Stomach (tissue), 9 donors: ENCODE measurements around the gene F2R. TPM values are rescaled to one million over a fixed set of nuclear protein-coding genes. Genes with fewer than 3 reads are reported as not detected.

Experiments
- DNase-seq, 2 donors: peaks; one replicate each; pipeline versions ENCODE4 v3.0.0 to v3.0.0-alpha.2; 2013 to 2019
- H3K27ac ChIP-seq, 5 donors: fragments of 200-600 bp in 4 of 5; sonication (generic) in 4 of 5; one replicate each; pipeline ENCODE4 v1.5.1; 2013 to 2019; ENCODE audit warnings: mild to moderate bottlenecking in 1 of 5, moderate library complexity in 1 of 5
- H3K27me3 ChIP-seq, 3 donors: fragments of 200-600 bp; sonication (generic); one replicate each; pipeline ENCODE4 v1.5.1; 2017 to 2019; ENCODE audit warnings: mixed run types in 1 of 3
- H3K36me3 ChIP-seq, 4 donors: fragments of 200-600 bp; sonication (generic); 1 replicate in 3 of 4; 2 replicates in 1 of 4; pipeline ENCODE4 v1.5.1; 2016 to 2019
- H3K4me1 ChIP-seq, 4 donors: fragments of 200-600 bp; sonication (generic); one replicate each; pipeline ENCODE4 v1.5.1; 2016 to 2019
- H3K4me3 ChIP-seq, 4 donors: fragments of 200-600 bp; sonication (generic) in 3 of 4; one replicate each; pipeline ENCODE4 v1.5.1; 2016 to 2019; ENCODE audit warnings: mild to moderate bottlenecking in 1 of 4
- H3K9me3 ChIP-seq, 4 donors: fragments of 200-600 bp; sonication (generic); one replicate each; pipeline ENCODE4 v1.5.1; 2016 to 2019
- CTCF ChIP-seq, 7 experiments: fragments of 450-650 bp in 4 of 7; fragments of 200-600 bp in 3 of 7; sonication (generic) in 3 of 7; IDR thresholded peaks; one replicate each; pipeline ENCODE4 v1.5.1; 2016 to 2019; ENCODE audit warnings: antibody characterized with exemption in 7 of 7, control low read depth in 2 of 7, mild to moderate bottlenecking in 1 of 7
- EP300 ChIP-seq: sonication (generic); formaldehyde crosslinking; IDR thresholded peaks from one replicate; pipeline ENCODE4 v1.6.1; 2017; ENCODE audit warnings: antibody characterized with exemption
- POLR2A ChIP-seq, 4 donors: fragments of 450-650 bp; IDR thresholded peaks; one replicate each; pipeline ENCODE4 v1.6.1; 2016; ENCODE audit warnings: antibody characterized with exemption in 4 of 4, control low read depth in 2 of 4, mild to moderate bottlenecking in 1 of 4, moderate library complexity in 1 of 4
- POLR2AphosphoS5 ChIP-seq, 3 donors: sonication (generic); formaldehyde crosslinking; IDR thresholded peaks; one replicate each; pipeline ENCODE4 v1.6.1; 2016; ENCODE audit warnings: antibody characterized with exemption in 3 of 3
- WGBS, 5 donors: extraction: QIAGEN DNeasy Blood & Tissue Kit in 3 of 5; methylation state at CpG; one replicate each; pipeline versions ENCODE4 v1.1.5 to v1.1.7; 2013 to 2018; 5-methylcytosine and 5-hydroxymethylcytosine counted together
- intact Hi-C: fragments of 100-400 bp; cut with DNase I; formaldehyde crosslinking; loops from one replicate; pipeline ENCODE4 v1.15.1; 2023; ENCODE audit warnings: low total_unique reads
- polyA plus RNA-seq, 3 donors: library from polyadenylated mRNA; stranded (reverse); fragments of 200-250 nt; gene quantifications; one replicate each; pipeline ENCODE4 v1.2.3, GENCODE V29; 2013
- total RNA-seq, 5 donors: library from RNA; depleted of rRNA; stranded (reverse); fragments of >200 nt; gene quantifications; one replicate each; pipeline versions ENCODE4 v1.1.0 to v1.2.3, GENCODE V29; 2014 to 2016
- donor health status: healthy with polysubstance abuse.
- donor health status: Bipolar disorder and iron deficiency.
- donor health status: healthy.

The F2R gene
- total and polyA plus RNA-seq, 8 donors, result 1.4 to 16.2 (median 5.8) TPM; not detected in 1

DNA sequence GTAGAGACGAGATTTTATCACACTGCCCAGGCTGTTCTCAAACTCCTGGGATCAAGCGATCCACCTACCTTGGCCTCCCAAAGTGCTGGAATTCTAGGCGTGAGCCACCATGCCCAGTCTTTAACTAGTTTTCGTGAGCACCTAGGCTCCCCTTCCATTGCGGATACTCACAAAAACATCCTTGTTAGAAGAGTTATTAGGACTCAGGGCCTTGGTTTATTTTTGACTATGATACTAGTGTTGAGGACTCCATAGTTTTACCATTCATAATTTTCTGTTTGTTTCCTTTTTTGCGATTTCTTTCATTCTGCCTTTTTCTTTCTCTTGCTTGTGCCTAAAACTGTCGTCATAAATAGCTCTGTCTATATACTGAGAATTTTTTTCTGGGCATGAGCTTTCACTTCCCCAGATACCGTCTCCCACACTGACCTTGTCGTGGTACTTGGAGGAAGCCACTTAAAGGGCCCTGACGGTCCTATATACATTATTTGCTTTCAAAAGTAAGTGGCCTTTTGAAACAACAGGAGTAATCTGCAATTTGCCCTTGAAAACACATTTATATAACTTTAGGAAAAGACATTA is 5.2 kb downstream of the F2R start:
- Histone ChIP-seq H3K4me3 (no peak overlapping the region), H3K27me3 (peaks cover 0 to 19% (median 5%) of the 10 kb centered on the region in 3 donors), H3K4me1 (peaks cover 0 to 17% (median 14%) of the 10 kb centered on the region in 4 donors), H3K9me3 (no peaks in the 10 kb centered on the region), H3K27ac (peak overlapping the region in 1 of 5 donors; percentile 15), H3K36me3 (no peaks in the 10 kb centered on the region)
- TF ChIP-seq POLR2AphosphoS5 (IDR thresholded peaks at IDR 0.05), result no peak
- TF ChIP-seq CTCF (IDR thresholded peaks at IDR 0.05), result no peak
- TF ChIP-seq EP300, result no peak
- TF ChIP-seq POLR2A (IDR thresholded peaks at IDR 0.05), result no peak
- no peak for DNase-seq
- WGBS, 5 donors, result 61 to 70% (median 63%) methylated on average over 10 of the region's 10 CpGs
- intact Hi-C loops, result no loop called here

DNA sequence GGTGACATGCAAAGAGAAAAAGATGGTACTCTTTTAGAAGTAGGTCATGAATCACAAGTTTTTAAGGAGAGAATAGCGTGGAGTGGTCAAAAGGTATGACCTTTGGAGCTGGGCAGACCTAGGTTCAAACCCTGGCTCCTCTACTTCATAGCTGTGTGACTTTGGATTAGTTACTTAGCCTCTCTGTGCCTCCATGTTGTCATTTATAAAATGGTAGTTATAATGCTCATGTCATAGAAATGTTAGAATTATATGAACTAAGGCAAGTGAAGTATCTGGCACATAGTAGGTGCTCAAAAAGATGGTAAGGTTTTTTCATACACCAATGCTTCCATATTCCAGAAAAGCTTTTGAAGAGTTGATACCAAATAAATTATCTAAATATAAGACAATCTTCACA is 7.3 kb downstream of the F2R start:
- intact Hi-C loops, result no loop called here
- 83 to 96% (median 83%) methylated on average over 1 of the region's 1 CpG for WGBS, 5 donors
- H3K4me3 ChIP-seq, result no peak overlapping the region
- H3K27me3 ChIP-seq, result peaks cover 0 to under 1% (median 0%) of the 10 kb centered on the region in 3 donors
- H3K27ac ChIP-seq, result no peak overlapping the region
- H3K36me3 ChIP-seq, result no peaks in the 10 kb centered on the region
- H3K9me3 ChIP-seq, result no peaks in the 10 kb centered on the region
- DNase-seq, result no peak
- H3K4me1 ChIP-seq, result peaks cover 0 to 6% (median 0%) of the 10 kb centered on the region in 4 donors
- TF ChIP-seq POLR2AphosphoS5 (IDR thresholded peaks at IDR 0.05) (no peak), EP300 (no peak), POLR2A (IDR thresholded peaks at IDR 0.05) (no peak), CTCF (IDR thresholded peaks at IDR 0.05) (no peak)

GRCh38 chr5:76723906-76724305 is 8.0 kb downstream of the F2R start:
- intact Hi-C loops, result no loop called here
- DNase-seq, result no peak
- whole genome bisulfite sequencing, 5 donors, result 74 to 90% (median 83%) methylated on average over 1 of the region's 1 CpG
- Histone ChIP-seq H3K4me3 (no peak overlapping the region), H3K4me1 (peaks cover 0 to 6% (median 0%) of the 10 kb centered on the region in 4 donors), H3K36me3 (no peaks in the 10 kb centered on the region), H3K27me3 (no peaks in the 10 kb centered on the region), H3K9me3 (peaks cover 0 to 3% (median 2%) of the 10 kb centered on the region in 4 donors), H3K27ac (no peak overlapping the region)
- TF ChIP-seq POLR2A (IDR thresholded peaks at IDR 0.05) (no peak), EP300 (no peak), POLR2AphosphoS5 (IDR thresholded peaks at IDR 0.05) (no peak), CTCF (IDR thresholded peaks at IDR 0.05) (no peak)

DNA sequence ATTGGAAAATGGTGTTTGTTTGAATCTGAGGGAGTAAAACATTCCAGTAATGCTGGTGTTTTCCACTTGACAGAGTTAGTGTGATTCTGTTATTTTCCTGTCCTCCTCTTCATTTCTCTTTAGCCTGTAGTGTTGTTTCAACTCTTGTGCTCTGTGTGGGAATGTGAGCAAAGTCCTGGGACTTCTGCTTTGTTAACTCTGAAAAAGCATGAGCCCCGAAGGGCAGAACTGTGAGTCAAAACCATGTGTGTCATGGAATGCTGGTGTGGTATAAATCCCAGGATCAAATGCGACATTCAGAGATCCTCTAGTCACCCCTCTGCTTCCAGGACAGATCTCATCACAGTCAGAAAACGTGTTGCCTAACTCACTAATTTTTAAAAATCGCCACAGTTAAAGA is 8.9 kb downstream of the F2R start:
- H3K27ac ChIP-seq, result no peak overlapping the region
- TF ChIP-seq POLR2AphosphoS5 (IDR thresholded peaks at IDR 0.05) (no peak), EP300 (no peak), CTCF (IDR thresholded peaks at IDR 0.05) (no peak), POLR2A (IDR thresholded peaks at IDR 0.05) (no peak)
- H3K27me3 ChIP-seq, result no peaks in the 10 kb centered on the region
- peaks cover 0 to 13% (median 10%) of the 10 kb centered on the region in 4 donors for H3K9me3 ChIP-seq
- no peak overlapping the region for H3K4me3 ChIP-seq
- H3K4me1 ChIP-seq, result peaks cover 0 to 6% (median 0%) of the 10 kb centered on the region in 4 donors
- no peaks in the 10 kb centered on the region for H3K36me3 ChIP-seq
- intact Hi-C loops, result no loop called here
- DNase-seq, result no peak
- 80 to 92% (median 82%) methylated on average over 4 of the region's 4 CpGs for WGBS, 5 donors
